Bone marrow (tissue), 2 donors: ENCODE results near the gene NCBP1.

Source experiments
- DNase-seq, 2 donors: peaks; one replicate each; lab custom pipeline; 2025; lab: John Stamatoyannopoulos, UW

NCBP1 gene

GRCh38 chr9:97711223-97711626 is 77.6 kb downstream of the NCBP1 start:
- no peak for DNase-seq

- DNase-seq = no peak
Observed at GRCh38 chr9:97714435-97714834, 80.8 kb downstream of the NCBP1 start.

- DNase-seq = no peak
Observed at GRCh38 chr9:97717866-97718265, 84.2 kb downstream of the NCBP1 start.

GRCh38 chr9:97721396-97721795 is 87.8 kb downstream of the NCBP1 start:
- DNase-seq = no peak

- no peak for DNase-seq
Observed at GRCh38 chr9:97722331-97722730, 88.7 kb downstream of the NCBP1 start.
